Large intestine (tissue), 3 donors: ENCODE results near the gene ZBTB46. TPM values are rescaled to one million over a fixed set of nuclear protein-coding genes. Genes with fewer than 3 reads are reported as not detected.

ENCODE experiments used
- DNase-seq, 2 donors: peaks; one replicate each; pipeline versions ENCODE4 v3.0.0 to v3.0.0-alpha.2; 2013
- H3K27ac ChIP-seq: one replicate; pipeline ENCODE4 v1.5.1; 2013; ENCODE audit warnings: low read length
- H3K27me3 ChIP-seq: 2 replicates; pipeline ENCODE4 v1.6.1; 2013; ENCODE audit warnings: low read length; ENCODE audit not compliant: control insufficient read depth, insufficient read depth
- H3K36me3 ChIP-seq: 2 replicates; pipeline ENCODE4 v1.6.1; 2013; ENCODE audit warnings: low read length; ENCODE audit not compliant: control insufficient read depth, insufficient read depth
- H3K4me1 ChIP-seq: one replicate; pipeline ENCODE4 v1.6.1; 2013; ENCODE audit warnings: low read length; ENCODE audit not compliant: control insufficient read depth, insufficient read depth
- H3K4me3 ChIP-seq: one replicate; pipeline ENCODE4 v1.5.1; 2013; ENCODE audit warnings: low read length
- H3K9me3 ChIP-seq: one replicate; pipeline ENCODE4 v1.6.1; 2013; ENCODE audit warnings: mild to moderate bottlenecking, low read depth, low read length, moderate library complexity; ENCODE audit not compliant: control insufficient read depth
- WGBS: methylation state at CpG from one replicate; pipeline ENCODE4 v1.1.5; 2013; ENCODE audit warnings: low lambda C conversion rate; ENCODE audit not compliant: insufficient coverage; 5-methylcytosine and 5-hydroxymethylcytosine counted together
- polyA plus RNA-seq: library from polyadenylated mRNA; unstranded; fragments of 120-200 nt; gene quantifications from one replicate; pipeline ENCODE4 v1.2.1, GENCODE V29; 2013

ZBTB46 gene
- polyA plus RNA-seq, 1 donor: 4.1 TPM

- peaks cover 11% of the 10 kb centered on the region for H3K4me1 ChIP-seq
- peaks cover 32% of the 10 kb centered on the region for H3K36me3 ChIP-seq
- no peak overlapping the region for H3K4me3 ChIP-seq
- H3K27ac ChIP-seq: no peak overlapping the region
- no peaks in the 10 kb centered on the region for H3K9me3 ChIP-seq
- no CpG with 5 or more reads among the region's 13 CpGs for WGBS
- no peaks in the 10 kb centered on the region for H3K27me3 ChIP-seq
- no peak for DNase-seq
Observed at GRCh38 chr20:63702751-63703470, 128.2 kb downstream of the ZBTB46 start.

- peaks cover 32% of the 10 kb centered on the region for H3K36me3 ChIP-seq
- DNase-seq: no peak
- no CpG with 5 or more reads among the region's 16 CpGs for WGBS
- H3K4me3 ChIP-seq: no peak overlapping the region
- no peak overlapping the region for H3K27ac ChIP-seq
- H3K27me3 ChIP-seq: no peaks in the 10 kb centered on the region
- H3K9me3 ChIP-seq: no peaks in the 10 kb centered on the region
- peaks cover 11% of the 10 kb centered on the region for H3K4me1 ChIP-seq
Observed at GRCh38 chr20:63702036-63702665, 128.9 kb downstream of the ZBTB46 start.

- WGBS: no CpG with 5 or more reads among the region's 14 CpGs
- peaks cover 30% of the 10 kb centered on the region for H3K36me3 ChIP-seq
- DNase-seq: no peak
- H3K27ac ChIP-seq: no peak overlapping the region
- no peak overlapping the region for H3K4me3 ChIP-seq
- no peaks in the 10 kb centered on the region for H3K9me3 ChIP-seq
- H3K4me1 ChIP-seq: peaks cover 11% of the 10 kb centered on the region
- no peaks in the 10 kb centered on the region for H3K27me3 ChIP-seq
Observed at GRCh38 chr20:63701329-63702035, 129.6 kb downstream of the ZBTB46 start.

- DNase-seq: no peak
- Histone ChIP-seq H3K27me3 (no peaks in the 10 kb centered on the region), H3K27ac (no peak overlapping the region), H3K36me3 (peaks cover 26% of the 10 kb centered on the region), H3K4me1 (peaks cover 9% of the 10 kb centered on the region), H3K4me3 (no peak overlapping the region), H3K9me3 (no peaks in the 10 kb centered on the region)
- no CpG with 5 or more reads among the region's 5 CpGs for WGBS
Observed at GRCh38 chr20:63701051-63701328, 130.1 kb downstream of the ZBTB46 start.

GRCh38 chr20:63700199-63701050 lies 130.6 kb downstream of the ZBTB46 start:
- H3K4me3 ChIP-seq: no peak overlapping the region
- peaks cover 11% of the 10 kb centered on the region for H3K4me1 ChIP-seq
- no peak for DNase-seq
- no peaks in the 10 kb centered on the region for H3K27me3 ChIP-seq
- H3K36me3 ChIP-seq: peaks cover 23% of the 10 kb centered on the region
- no CpG with 5 or more reads among the region's 43 CpGs for WGBS
- H3K27ac ChIP-seq: no peak overlapping the region
- no peaks in the 10 kb centered on the region for H3K9me3 ChIP-seq

GRCh38 chr20:63699466-63700198 lies 131.4 kb downstream of the ZBTB46 start:
- Histone ChIP-seq H3K4me1 (peaks cover 11% of the 10 kb centered on the region), H3K9me3 (no peaks in the 10 kb centered on the region), H3K36me3 (peaks cover 22% of the 10 kb centered on the region), H3K27me3 (no peaks in the 10 kb centered on the region), H3K4me3 (no peak overlapping the region), H3K27ac (no peak overlapping the region)
- WGBS: no CpG with 5 or more reads among the region's 24 CpGs
- DNase-seq: no peak

- Histone ChIP-seq H3K27ac (no peak overlapping the region), H3K9me3 (no peaks in the 10 kb centered on the region), H3K27me3 (no peaks in the 10 kb centered on the region), H3K4me3 (no peak overlapping the region), H3K36me3 (peaks cover 24% of the 10 kb centered on the region), H3K4me1 (peaks cover 11% of the 10 kb centered on the region)
- WGBS: no CpG with 5 or more reads among the region's 19 CpGs
- DNase-seq: no peak
Observed at GRCh38 chr20:63698739-63699465, 132.2 kb downstream of the ZBTB46 start.

GRCh38 chr20:63697868-63698545 lies 133.1 kb downstream of the ZBTB46 start:
- DNase-seq: no peak
- Histone ChIP-seq H3K36me3 (peaks cover 25% of the 10 kb centered on the region), H3K27ac (no peak overlapping the region), H3K27me3 (no peaks in the 10 kb centered on the region), H3K4me1 (peaks cover 11% of the 10 kb centered on the region), H3K9me3 (no peaks in the 10 kb centered on the region), H3K4me3 (no peak overlapping the region)
- no CpG with 5 or more reads among the region's 40 CpGs for WGBS

- Histone ChIP-seq H3K4me3 (no peak overlapping the region), H3K9me3 (no peaks in the 10 kb centered on the region), H3K27me3 (no peaks in the 10 kb centered on the region), H3K36me3 (peaks cover 25% of the 10 kb centered on the region), H3K4me1 (peaks cover 11% of the 10 kb centered on the region), H3K27ac (no peak overlapping the region)
- WGBS: no CpG with 5 or more reads among the region's 7 CpGs
- no peak for DNase-seq
Observed at GRCh38 chr20:63697357-63697867, 133.7 kb downstream of the ZBTB46 start.
